Epithelial cell of esophagus (primary cell): ENCODE measurements around the gene ALDH1A2.

Experiments
- DNase-seq: peaks from one replicate; pipeline ENCODE4 v3.0.0; 2010; ENCODE audit warnings: low read depth
- H3K4me3 ChIP-seq: 2 replicates; pipeline ENCODE4 v1.5.1; 2011; ENCODE audit warnings: mild to moderate bottlenecking, low read length, control low read depth
- TF ChIP-seq, protein P1 (sequence below): IDR thresholded peaks from 2 replicates; pipeline ENCODE4 v1.5.1; 2011; ENCODE audit warnings: low read depth, mild to moderate bottlenecking, low read length, control low read depth, inconsistent platforms; ENCODE audit not compliant: insufficient read depth; ENCODE audit errors: missing control alignments

ALDH1A2 gene

DNA sequence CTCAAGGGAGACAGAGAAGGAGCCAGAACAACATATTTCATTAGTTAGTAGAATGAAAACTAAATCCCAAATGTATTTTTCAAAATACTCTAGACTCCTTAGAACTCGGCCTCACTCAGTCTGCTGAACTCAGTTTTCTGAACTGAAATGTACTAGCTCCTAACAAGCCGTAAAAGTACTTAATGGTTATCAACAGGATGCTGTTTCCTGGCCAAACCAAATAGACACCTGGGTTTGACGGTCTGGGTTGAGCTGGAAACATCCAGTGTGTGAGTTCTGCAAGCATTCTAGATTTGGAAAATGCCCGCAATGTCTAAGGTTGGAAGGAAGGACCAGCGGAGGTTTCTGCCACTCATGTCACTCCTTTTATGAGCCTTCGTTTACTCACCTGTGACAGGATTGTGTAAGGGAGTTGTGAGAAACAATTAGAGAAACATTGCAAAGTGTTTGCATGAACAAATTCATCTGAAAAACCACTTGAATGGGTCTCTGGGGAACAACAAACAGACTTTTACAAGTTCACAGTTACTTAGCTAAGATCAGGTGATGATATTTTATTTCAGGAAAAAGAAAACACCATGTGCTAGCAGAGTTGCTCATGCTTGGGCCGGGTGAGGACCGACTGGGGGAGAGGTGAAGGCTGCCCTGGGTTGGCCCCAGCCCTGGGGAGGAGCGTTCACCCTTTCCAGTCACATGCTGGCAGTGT is 151.0 kb downstream of the ALDH1A2 start:
- TF ChIP-seq, protein P1, sequence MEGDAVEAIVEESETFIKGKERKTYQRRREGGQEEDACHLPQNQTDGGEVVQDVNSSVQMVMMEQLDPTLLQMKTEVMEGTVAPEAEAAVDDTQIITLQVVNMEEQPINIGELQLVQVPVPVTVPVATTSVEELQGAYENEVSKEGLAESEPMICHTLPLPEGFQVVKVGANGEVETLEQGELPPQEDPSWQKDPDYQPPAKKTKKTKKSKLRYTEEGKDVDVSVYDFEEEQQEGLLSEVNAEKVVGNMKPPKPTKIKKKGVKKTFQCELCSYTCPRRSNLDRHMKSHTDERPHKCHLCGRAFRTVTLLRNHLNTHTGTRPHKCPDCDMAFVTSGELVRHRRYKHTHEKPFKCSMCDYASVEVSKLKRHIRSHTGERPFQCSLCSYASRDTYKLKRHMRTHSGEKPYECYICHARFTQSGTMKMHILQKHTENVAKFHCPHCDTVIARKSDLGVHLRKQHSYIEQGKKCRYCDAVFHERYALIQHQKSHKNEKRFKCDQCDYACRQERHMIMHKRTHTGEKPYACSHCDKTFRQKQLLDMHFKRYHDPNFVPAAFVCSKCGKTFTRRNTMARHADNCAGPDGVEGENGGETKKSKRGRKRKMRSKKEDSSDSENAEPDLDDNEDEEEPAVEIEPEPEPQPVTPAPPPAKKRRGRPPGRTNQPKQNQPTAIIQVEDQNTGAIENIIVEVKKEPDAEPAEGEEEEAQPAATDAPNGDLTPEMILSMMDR = no peak
- no peak for DNase-seq
- no peak overlapping the region for H3K4me3 ChIP-seq

DNA sequence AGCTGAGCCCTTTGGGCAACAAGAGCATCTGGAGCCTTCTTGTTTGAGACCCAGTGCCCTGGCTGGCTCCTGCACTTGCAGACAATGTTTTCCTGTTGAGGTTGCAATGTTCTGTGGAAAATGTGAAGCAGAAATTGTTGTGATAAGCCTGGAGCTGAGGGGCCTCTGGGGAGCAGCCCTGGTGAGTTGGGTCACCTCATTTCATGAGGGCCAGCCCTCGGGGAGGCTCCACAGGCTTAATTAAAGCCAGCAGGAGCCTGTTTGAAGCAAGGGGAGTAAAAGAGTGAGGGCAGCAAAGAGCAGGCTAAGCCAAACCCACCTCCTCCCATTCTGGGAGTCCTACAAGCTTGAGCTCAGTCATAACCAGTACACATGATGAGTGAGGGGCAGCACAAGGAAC is 154.3 kb downstream of the ALDH1A2 start:
- TF ChIP-seq, protein P1 = no peak
- DNase-seq = no peak
- no peak overlapping the region for H3K4me3 ChIP-seq

DNA sequence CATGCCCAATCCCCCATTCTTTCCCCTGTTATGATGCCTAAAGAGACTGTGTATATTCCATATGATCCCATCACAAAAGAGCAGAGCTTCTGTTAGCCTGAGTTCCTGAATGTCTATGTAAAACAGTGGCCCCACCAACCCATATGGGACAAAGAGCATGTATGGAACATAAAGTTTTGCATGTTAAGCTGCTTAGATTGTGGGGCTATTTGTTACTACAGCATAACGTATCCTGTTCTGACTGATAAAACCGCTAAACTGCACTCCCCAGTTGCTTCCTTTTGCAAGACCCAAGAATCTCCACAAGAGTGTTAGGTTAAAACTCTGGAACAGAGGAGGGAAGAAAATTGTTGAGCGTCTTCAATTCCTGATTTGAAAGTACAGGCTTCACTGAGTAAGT is 154.8 kb downstream of the ALDH1A2 start:
- no peak overlapping the region for H3K4me3 ChIP-seq
- TF ChIP-seq, protein P1 = no peak
- no peak for DNase-seq

DNA sequence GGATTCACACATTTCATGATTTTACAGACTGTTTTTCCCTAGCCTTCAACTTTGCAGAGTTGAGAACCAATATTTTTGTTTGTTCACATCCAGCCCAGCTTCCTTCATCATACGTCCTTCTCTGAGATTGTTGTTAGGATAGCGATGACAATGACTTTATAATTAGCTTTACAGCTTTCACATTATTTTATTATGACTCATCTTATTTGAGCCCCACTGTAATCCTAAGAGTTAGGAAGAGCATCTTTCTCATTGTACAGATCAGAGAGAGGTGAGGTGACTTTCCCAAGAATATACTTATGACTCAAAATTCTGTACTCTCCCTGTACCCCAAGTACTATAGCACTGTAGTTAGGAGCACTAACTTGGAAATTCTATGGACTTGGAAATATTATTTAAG is 156.1 kb downstream of the ALDH1A2 start:
- TF ChIP-seq, protein P1 = no peak
- no peak overlapping the region for H3K4me3 ChIP-seq
- no peak for DNase-seq

DNA sequence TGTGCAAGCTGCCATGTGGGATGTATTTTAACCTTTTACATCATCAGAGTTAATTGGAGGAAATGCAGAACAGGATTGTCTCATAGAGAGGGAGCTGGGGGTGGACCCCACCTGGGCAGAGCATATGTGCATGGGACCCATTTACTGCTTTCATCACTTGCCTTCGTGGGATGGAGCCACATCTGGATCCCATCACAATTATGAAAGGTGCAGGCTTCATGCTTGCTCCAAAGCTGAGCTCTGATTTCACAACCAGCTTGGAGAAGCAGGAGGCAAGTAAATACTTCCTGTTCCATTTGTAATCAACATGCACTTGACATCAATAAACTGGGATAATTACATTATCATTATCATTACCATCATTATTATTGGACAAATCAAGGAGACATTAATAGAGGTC is 161.9 kb downstream of the ALDH1A2 start:
- DNase-seq = no peak
- H3K4me3 ChIP-seq = no peak overlapping the region
- TF ChIP-seq, protein P1 = no peak
